Peyer's patch (tissue), 4 donors: ENCODE results near the gene PRX. TPM values are rescaled to one million over a fixed set of nuclear protein-coding genes. Genes with fewer than 3 reads are reported as not detected.

Experiments used
- DNase-seq, 3 donors: peaks; one replicate each; pipeline ENCODE4 v3.0.0-alpha.2; 2017 to 2019
- H3K27ac ChIP-seq, 4 donors: fragments of 200-600 bp; sonication (generic); one replicate each; pipeline ENCODE4 v1.5.1; 2016 to 2019
- H3K27me3 ChIP-seq, 2 donors: fragments of 200-600 bp; sonication (generic); one replicate each; pipeline ENCODE4 v1.5.1; 2019
- H3K36me3 ChIP-seq, 3 donors: fragments of 200-600 bp; sonication (generic); one replicate each; pipeline ENCODE4 v1.5.1; 2016 to 2019
- H3K4me1 ChIP-seq, 4 donors: fragments of 200-600 bp; sonication (generic); one replicate each; pipeline ENCODE4 v1.5.1; 2016 to 2019
- H3K4me3 ChIP-seq, 4 donors: fragments of 200-600 bp; sonication (generic); 1 replicate in 3 of 4; 2 replicates in 1 of 4; pipeline ENCODE4 v1.5.1; 2016 to 2019; ENCODE audit warnings: mild to moderate bottlenecking in 1 of 4
- H3K9me3 ChIP-seq, 4 donors: fragments of 200-600 bp; sonication (generic); one replicate each; pipeline ENCODE4 v1.5.1; 2016 to 2019; ENCODE audit warnings: mild to moderate bottlenecking in 1 of 4
- POLR2A ChIP-seq, 2 donors: fragments of 450-650 bp; IDR thresholded peaks; one replicate each; pipeline ENCODE4 v1.5.1; 2017; ENCODE audit warnings: antibody characterized with exemption in 2 of 2, mild to moderate bottlenecking in 2 of 2, moderate library complexity in 2 of 2
- total RNA-seq, 4 donors: library from RNA; depleted of rRNA; stranded (reverse); fragments of >200 nt; gene quantifications; one replicate each; pipeline ENCODE4 v1.1.0, GENCODE V29; 2016
- TF ChIP-seq, protein P1 (sequence below), 6 experiments: fragments of 450-650 bp in 4 of 6; fragments of 200-600 bp in 2 of 6; sonication (generic) in 1 of 6; IDR thresholded peaks; one replicate each; pipeline ENCODE4 v1.5.1; 2017 to 2019; ENCODE audit warnings: antibody characterized with exemption in 6 of 6, mild to moderate bottlenecking in 3 of 6, moderate library complexity in 1 of 6

PRX gene
- total RNA-seq, 4 donors from 2014 or later = 1.4 to 7.4 (median 3.0) TPM

DNA sequence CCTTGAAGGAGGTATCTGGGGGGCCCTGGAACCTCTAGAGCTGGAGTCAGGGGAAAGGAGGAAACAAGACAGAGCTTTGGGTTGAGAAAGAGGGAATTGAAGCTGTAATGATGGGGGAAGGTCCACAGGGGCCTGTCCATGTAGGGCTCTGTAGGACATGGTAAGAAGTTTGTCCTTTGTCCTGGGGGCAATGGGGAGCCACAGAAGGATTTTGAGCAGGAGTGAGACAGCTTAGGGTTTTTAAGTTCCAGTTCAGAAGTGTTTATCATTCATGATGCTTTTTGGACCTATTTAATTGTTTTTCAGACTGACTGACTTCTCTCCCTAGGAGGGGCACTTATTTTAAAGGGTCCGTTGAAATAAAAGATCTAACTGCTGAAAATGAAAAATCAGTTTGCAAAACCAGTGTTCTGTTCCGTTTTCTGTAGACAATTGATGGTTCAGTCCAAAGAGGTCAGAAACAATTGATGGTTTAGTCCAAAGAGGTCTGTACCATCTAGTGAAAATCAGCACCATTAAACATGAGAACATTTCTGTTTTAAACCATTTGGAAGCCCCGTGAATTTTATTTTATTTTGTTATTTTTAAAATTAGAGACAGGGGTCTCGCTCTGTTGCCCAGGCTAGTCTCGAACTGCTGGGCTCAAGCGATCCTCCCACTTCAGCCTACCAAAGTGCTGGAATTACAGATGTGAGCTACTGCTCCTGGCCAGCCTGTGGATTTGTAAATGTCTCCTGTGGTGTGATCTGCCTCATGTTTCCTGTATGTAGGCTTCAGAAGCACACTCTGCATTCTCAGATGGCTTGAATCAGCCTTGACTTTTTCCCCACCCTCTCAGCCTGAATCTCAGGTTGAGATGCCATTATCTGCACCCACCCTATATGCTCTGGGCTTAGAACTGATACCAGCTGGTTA is 56.2 kb downstream of the PRX start:
- H3K4me1 ChIP-seq = peaks cover 0 to 4% (median 0%) of the 10 kb centered on the region in 4 donors
- no peak for DNase-seq
- no peaks in the 10 kb centered on the region for H3K27me3 ChIP-seq
- no peak overlapping the region for H3K27ac ChIP-seq
- no peaks in the 10 kb centered on the region for H3K9me3 ChIP-seq
- TF ChIP-seq, protein P1, sequence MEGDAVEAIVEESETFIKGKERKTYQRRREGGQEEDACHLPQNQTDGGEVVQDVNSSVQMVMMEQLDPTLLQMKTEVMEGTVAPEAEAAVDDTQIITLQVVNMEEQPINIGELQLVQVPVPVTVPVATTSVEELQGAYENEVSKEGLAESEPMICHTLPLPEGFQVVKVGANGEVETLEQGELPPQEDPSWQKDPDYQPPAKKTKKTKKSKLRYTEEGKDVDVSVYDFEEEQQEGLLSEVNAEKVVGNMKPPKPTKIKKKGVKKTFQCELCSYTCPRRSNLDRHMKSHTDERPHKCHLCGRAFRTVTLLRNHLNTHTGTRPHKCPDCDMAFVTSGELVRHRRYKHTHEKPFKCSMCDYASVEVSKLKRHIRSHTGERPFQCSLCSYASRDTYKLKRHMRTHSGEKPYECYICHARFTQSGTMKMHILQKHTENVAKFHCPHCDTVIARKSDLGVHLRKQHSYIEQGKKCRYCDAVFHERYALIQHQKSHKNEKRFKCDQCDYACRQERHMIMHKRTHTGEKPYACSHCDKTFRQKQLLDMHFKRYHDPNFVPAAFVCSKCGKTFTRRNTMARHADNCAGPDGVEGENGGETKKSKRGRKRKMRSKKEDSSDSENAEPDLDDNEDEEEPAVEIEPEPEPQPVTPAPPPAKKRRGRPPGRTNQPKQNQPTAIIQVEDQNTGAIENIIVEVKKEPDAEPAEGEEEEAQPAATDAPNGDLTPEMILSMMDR (IDR thresholded peaks at IDR 0.05) = no peak
- H3K36me3 ChIP-seq = peaks cover 0 to 4% (median 0%) of the 10 kb centered on the region in 3 donors
- no peak overlapping the region for H3K4me3 ChIP-seq

- Histone ChIP-seq H3K27me3 (no peaks in the 10 kb centered on the region), H3K36me3 (peaks cover 0 to 4% (median 0%) of the 10 kb centered on the region in 3 donors), H3K4me1 (peaks cover 0 to 4% (median 0%) of the 10 kb centered on the region in 4 donors), H3K4me3 (no peak overlapping the region), H3K9me3 (no peaks in the 10 kb centered on the region), H3K27ac (no peak overlapping the region)
- no peak for DNase-seq
- TF ChIP-seq, protein P1 (IDR thresholded peaks at IDR 0.05) = no peak
- no peak for TF ChIP-seq POLR2A (IDR thresholded peaks at IDR 0.05)
Measured at GRCh38 chr19:40355975-40356680, 57.0 kb downstream of the PRX start.

DNA sequence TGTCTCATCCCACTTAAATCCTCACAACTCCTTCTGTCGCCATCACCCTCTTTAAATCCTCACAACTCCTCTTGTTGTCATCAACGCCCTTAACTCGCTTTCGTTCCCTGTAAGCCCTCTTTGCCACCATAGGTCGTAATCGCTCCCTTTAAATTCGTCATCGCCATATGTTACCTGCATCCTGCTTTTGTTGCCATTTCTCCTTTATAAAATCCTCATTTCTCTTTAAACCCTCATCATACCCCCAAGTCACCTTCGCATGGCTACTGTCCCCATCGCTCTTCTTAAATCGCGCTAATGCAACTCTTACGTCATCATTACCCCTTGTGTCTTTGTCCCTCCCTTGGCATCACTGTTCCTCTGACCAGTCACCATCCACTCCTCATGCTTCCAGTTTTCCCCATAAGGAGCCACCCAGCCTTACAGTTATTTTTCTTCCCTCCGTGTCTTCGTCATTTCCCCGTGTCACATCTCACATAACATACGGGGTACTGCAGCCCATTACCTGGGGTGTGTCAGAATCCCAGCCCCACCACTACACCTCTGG is 64.1 kb downstream of the PRX start:
- no peak for DNase-seq
- no peaks in the 10 kb centered on the region for H3K9me3 ChIP-seq
- H3K27ac ChIP-seq = peak overlapping the region; percentile 73 to 83 (median 80)
- H3K4me3 ChIP-seq = peak overlapping the region; percentile 74 to 86 (median 82)
- no peak for TF ChIP-seq POLR2A (IDR thresholded peaks at IDR 0.05)
- TF ChIP-seq, protein P1 (IDR thresholded peaks at IDR 0.05) = no peak
- no peaks in the 10 kb centered on the region for H3K36me3 ChIP-seq
- H3K27me3 ChIP-seq = no peaks in the 10 kb centered on the region
- peaks cover 0 to 19% (median 8%) of the 10 kb centered on the region in 4 donors for H3K4me1 ChIP-seq

- peak within 1 kb of the TSS; percentile 73 to 83 (median 80) for H3K27ac ChIP-seq
- peaks cover 0 to 19% (median 8%) of the 10 kb centered on the region in 4 donors for H3K4me1 ChIP-seq
- peak within 1 kb of the TSS; percentile 74 to 86 (median 82) for H3K4me3 ChIP-seq
- TF ChIP-seq POLR2A (IDR thresholded peaks at IDR 0.05) = peak; percentile 66 to 81
- TF ChIP-seq, protein P1 (IDR thresholded peaks at IDR 0.05) = peak in 3 of 6 experiments; percentile 10 to 34 (median 33)
- H3K27me3 ChIP-seq = no peaks in the 10 kb centered on the region
- no peaks in the 10 kb centered on the region for H3K9me3 ChIP-seq
- H3K36me3 ChIP-seq = no peaks in the 10 kb centered on the region
- DNase-seq = peak; percentile 99 to 100 (median 100)
Measured at GRCh38 chr19:40348125-40348913, 64.9 kb downstream of the PRX start, which contains the start of the genes C19orf47 and PLD3. Gene C19orf47, minus strand, starts transcription at chr19:40348397. Its CDS starts 6,540 bp downstream, at chr19:40341857. Gene PLD3, plus strand, starts transcription at chr19:40348695. Its CDS starts 17,789 bp downstream, at chr19:40366484.

- H3K4me1 ChIP-seq = peaks cover 0 to 17% (median 6%) of the 10 kb centered on the region in 4 donors
- H3K27ac ChIP-seq = no peak overlapping the region
- DNase-seq = no peak
Measured at GRCh38 chr19:40344422-40344821, 68.8 kb downstream of the PRX start.

More at GRCh38 chr19:40344422-40344821, 68.8 kb downstream of the PRX start:
- Histone ChIP-seq H3K9me3 (no peaks in the 10 kb centered on the region), H3K36me3 (no peaks in the 10 kb centered on the region), H3K4me3 (no peak overlapping the region), H3K27me3 (no peaks in the 10 kb centered on the region)
- TF ChIP-seq POLR2A (IDR thresholded peaks at IDR 0.05) = no peak
- TF ChIP-seq, protein P1 (IDR thresholded peaks at IDR 0.05) = no peak
